Stimulated activated CD4-positive, alpha-beta T cell treated with anti-CD3 and anti-CD28 coated beads, Interleukin-2, amount 100 ng/mL, for 24 hours (primary cell): Measurements from ENCODE around the gene OSBPL3.

ENCODE experiments used
- DNase-seq, 2 donors: peaks; one replicate each; pipeline ENCODE4 v3.0.0-alpha.2; 2020

Gene OSBPL3

DNA sequence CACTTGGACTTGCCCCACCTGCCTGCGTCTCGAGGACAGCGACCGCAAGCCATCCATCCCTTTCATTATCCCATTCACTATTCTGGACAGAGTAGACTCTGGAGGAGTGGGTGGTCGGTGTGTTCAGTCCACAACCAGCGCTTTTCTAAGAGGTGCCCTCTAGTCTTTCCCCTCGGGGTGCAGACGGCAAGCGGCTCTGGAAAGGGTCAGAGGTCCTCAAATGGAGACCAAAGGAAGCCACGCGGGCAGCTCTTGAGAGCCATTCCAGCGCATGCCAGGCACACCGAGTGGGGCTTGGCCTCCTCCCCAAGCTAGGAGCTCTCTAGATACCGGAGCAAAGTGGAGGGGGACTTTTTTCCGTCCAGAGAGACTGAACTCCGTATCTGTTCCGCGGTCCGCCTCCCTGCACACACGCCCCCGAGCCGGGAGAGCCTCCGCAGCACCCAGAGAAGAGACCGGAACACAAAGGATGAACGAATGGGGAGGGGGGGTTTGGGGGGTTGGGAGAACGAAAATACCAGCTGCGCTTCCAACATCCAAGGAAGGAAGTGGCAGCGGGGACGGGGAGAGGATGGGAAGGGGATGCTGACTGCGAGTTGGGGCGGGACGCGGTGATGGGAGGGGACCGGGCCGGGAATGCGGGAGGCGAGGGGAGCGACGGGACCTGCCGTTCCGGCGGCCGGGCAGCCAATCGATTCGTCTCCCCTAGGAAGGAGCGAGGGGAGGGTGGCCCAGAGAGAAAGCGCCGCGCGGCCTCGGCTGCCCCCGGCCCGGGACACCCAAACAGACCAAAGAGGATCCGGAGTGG is 223.2 kb downstream of the OSBPL3 start:
- peak; percentile 18 to 37 for DNase-seq

DNA sequence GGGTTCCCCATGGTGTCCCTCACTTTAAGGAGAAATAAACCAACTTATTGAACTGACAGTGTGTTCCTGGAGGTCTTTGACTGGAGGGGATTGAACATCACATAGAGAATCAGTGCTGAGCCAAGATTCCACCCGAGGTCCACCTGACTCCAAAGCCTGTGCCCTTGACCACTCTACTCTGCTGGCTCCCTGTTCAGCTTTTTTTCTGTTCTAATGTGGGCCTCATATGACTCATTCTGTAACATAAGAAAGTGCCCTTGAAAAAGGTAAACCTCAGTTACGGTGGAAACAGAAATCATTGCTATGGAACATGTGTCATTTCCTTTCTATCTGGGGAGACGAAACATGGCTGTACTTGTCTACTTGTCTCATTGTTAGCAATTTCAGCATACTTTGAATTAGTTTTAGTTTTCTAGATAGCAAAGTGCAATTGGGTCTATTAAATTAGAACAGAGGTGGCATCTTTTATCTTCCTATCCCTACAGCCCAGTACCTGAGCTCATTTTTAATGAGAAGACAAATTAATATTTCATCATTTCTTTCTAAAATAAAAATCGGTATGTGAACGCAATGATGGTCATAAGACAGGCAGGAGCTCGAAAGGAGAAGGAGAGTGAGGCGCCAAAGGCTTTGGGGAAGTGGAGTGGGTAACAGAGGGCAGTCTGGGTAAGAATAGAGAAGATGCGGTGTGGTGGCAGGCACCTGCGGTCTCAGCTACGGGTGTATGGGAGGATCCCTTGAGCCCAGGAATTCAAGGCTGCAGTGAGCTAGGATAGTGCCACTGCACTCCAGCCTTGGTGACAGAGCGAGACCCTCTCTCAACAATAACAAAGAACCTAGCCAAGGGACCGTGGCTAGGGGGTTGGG is 224.2 kb downstream of the OSBPL3 start:
- peak in 1 of 2 donors; percentile 14 for DNase-seq

DNA sequence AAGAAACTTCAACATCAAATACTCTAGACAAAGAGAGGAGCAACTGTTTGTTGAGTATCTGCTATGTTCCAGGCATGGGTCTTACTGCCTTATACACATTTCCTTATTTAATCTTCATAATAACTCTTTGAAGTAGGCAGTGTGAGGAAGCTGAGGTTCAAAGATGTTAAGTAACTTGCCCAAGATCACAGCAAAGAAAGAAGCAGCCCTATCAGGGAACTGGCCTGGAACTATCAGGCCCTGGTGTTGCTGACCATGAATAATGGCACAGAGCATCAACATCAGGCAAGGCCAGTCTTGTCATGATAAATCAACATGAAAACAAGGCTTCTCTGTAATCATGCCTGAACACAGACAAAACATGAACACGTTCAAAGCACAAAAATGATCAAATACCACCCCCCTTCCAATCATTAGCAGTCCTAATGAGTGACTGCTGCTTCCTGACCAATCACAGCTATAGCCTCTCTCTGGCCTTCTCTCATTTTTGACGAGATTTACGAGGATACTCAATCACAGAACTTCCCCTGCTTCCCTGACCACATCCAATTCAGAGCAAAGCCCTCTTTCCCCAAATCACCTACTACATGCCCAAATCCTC is 225.0 kb downstream of the OSBPL3 start:
- no peak for DNase-seq

DNA sequence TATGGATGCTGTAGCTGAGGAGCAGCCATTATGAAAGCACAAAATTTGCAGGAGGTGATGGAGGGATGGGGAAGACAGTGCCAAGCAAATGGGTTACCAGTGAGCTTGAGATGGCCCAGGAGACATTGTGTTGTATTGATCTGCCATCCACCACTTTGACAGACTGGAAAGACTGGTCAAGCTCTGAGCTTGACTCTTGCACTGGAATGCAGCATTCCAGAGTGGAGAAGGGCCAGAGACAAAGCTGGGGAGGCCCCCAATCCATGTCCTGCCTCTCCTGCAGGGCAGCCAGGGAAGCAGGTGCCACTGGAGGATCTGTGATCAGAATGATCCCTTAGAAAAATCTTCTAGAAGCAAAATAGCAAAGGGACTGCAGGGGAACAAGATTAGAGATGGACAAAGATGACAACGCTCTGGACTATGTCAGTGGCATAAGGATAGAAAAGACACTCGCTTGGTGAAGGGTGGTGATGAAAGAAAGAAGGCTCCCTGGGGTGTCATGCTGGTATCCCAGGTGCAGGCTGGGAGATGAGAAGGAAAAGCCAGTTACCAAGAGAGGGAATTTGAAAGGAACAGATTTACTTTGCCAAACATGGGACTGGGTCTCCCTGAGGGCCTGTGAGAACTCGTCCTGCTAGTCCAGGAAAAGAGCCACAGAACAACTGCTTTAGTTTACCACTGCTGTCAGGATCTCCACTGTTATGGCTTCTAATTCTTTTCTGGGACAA is 227.7 kb downstream of the OSBPL3 start:
- no peak for DNase-seq

DNA sequence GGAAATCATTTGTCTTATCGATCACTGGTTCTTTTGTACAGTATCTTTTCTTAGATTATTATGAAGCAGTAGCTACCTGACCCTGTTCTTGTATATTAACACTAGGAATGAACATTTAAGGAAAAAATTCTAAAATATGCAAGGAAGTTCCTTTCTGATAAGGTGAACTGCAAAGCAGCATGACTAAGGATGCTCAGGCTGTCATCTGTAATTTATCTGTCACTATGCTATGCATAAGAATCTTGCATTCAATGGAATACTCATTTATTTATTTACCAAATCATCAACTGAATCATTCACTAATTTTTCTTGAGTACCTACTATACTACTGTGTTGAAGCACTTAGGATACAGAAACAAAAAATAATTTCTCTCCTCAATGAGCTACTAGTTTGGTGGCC is 228.5 kb downstream of the OSBPL3 start:
- no peak for DNase-seq

DNA sequence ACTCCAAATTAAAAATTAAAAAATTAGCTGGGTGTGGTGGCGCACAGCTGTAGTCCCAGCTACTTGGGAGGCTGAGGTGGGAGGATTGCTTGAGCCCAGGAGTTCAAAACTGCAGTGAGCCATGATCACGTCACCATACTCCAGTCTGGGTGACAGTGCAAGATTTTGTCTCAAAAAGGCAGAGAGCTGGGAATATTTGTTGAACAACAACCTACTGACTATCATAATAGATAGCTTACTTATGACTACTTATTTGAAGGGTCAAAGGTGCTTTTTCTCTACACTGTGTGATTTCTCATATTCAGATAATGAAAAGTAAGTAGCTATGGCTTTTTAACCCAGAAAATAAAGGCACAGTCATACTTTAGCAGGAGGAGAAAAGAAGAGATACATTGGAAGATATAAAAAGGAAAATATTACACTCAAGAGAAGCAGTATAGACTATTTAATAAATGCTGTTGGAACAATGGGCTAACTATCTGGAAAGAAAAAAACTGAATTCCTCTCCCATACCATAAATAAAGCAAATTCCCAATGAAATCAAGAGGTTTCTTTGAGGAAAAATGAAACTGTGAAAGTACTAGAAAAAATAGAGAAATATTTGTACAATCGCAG is 229.4 kb downstream of the OSBPL3 start:
- DNase-seq = no peak

DNA sequence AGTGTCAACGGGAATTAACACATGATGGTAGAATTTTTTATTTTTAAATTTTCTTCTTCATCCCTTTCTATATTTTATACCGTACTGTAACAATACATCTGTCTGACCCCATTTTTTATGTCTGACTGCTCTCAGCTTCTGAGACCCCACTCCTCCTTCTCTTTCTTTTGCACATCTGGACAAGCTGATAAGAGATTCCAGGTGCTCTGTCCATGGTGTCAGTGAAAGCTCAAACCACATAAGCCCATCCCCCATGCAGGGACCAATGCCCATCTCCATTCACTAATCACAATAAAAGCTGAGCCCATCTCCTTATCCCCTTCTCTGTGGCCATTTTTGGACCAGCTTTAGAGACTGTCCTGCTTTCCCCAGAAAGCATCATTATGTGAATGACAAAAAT is 231.5 kb downstream of the OSBPL3 start:
- DNase-seq = no peak
